NCI-H1092 treated with DMSO at 0.1 percent for 48 hours (cell line): Measurements from ENCODE around the gene HYPK.

Experiments used
- DNase-seq: peaks from one replicate; lab custom pipeline; 2025; lab: John Stamatoyannopoulos, UW

Gene HYPK

GRCh38 chr15:43800286-43801141 is at the start of gene HYPK:
TSS of gene HYPK (plus strand) at chr15:43800599. CDS start at chr15:43800623, 24 bp downstream.
- peak; percentile 77 for DNase-seq

GRCh38 chr15:43751885-43752284 is 48.5 kb upstream of the HYPK start:
- DNase-seq: no peak

- no peak for DNase-seq
Observed at GRCh38 chr15:43762824-43763223, 37.6 kb upstream of the HYPK start.

GRCh38 chr15:43763819-43764446 is 36.5 kb upstream of the HYPK start:
- DNase-seq: no peak

GRCh38 chr15:43769584-43770228 is 30.7 kb upstream of the HYPK start:
- DNase-seq: no peak

- DNase-seq: no peak
Observed at GRCh38 chr15:43771816-43772215, 28.6 kb upstream of the HYPK start.

- no peak for DNase-seq
Observed at GRCh38 chr15:43772624-43773023, 27.8 kb upstream of the HYPK start.

GRCh38 chr15:43774062-43774461 is 26.3 kb upstream of the HYPK start:
- DNase-seq: no peak

- DNase-seq: peak; percentile 45
Observed at GRCh38 chr15:43775411-43775965, 24.9 kb upstream of the HYPK start.

- DNase-seq: no peak
Observed at GRCh38 chr15:43776101-43776717, 24.2 kb upstream of the HYPK start.

GRCh38 chr15:43776718-43777266 is 23.6 kb upstream of the HYPK start, which contains the start of gene ELL3:
TSS of gene ELL3 (minus strand) at chr15:43776966. CDS start at chr15:43776901, 65 bp downstream.
- DNase-seq: peak; percentile 87

- peak; percentile 87 for DNase-seq
Observed at GRCh38 chr15:43777267-43777914, 23.0 kb upstream of the HYPK start.

GRCh38 chr15:43779016-43779415 is 21.4 kb upstream of the HYPK start:
- DNase-seq: no peak

GRCh38 chr15:43789409-43789808 is 11.0 kb upstream of the HYPK start:
- DNase-seq: no peak

GRCh38 chr15:43791993-43792760 is 8.2 kb upstream of the HYPK start, which contains the start of gene SERF2:
TSS of gene SERF2 (plus strand) at chr15:43792320. CDS start at chr15:43792377, 57 bp downstream.
- peak; percentile 96 for DNase-seq

GRCh38 chr15:43792761-43793476 is 7.5 kb upstream of the HYPK start:
- DNase-seq: no peak

- no peak for DNase-seq
Observed at GRCh38 chr15:43793647-43794046, 6.8 kb upstream of the HYPK start.

GRCh38 chr15:43794269-43795037 is 5.9 kb upstream of the HYPK start:
- DNase-seq: no peak

- no peak for DNase-seq
Observed at GRCh38 chr15:43795197-43795596, 5.2 kb upstream of the HYPK start.
